ENCODE results near the gene SLC35D3. TPM values are rescaled to one million over a fixed set of nuclear protein-coding genes. Genes with fewer than 3 reads are reported as not detected.
"Not testable (repeated sequence)": the region's sequence is repeated elsewhere in the genome, so short reads cannot be mapped to it uniquely, and the experiment has no call there.

SLC35D3 gene
- total RNA-seq: not detected

- no peak for DNase-seq
- Mint-ChIP-seq H3K9me3 (no peaks in the 10 kb centered on the region), H3K4me1 (ENCODE audit: low read depth) (peaks cover 29% of the 10 kb centered on the region), H3K4me3 (peak within 1 kb of the TSS; percentile 78), H3K27me3 (ENCODE audit: low read depth) (peaks cover 62% of the 10 kb centered on the region), H3K36me3 (ENCODE audit: insufficient read depth) (peaks cover 1% of the 10 kb centered on the region)
- peak; percentile 42 to 49 for ATAC-seq
Observed at GRCh38 chr6:136921936-136922684, at the start of gene SLC35D3. Gene SLC35D3 (plus strand): TSS chr6:136922301. CDS start chr6:136922429, 128 bp downstream.

- DNase-seq (no peak), ATAC-seq (no peak)
- peaks cover 49% of the 10 kb centered on the region for H3K36me3 Mint-ChIP-seq (ENCODE audit: insufficient read depth)
Observed at GRCh38 chr6:136873748-136874147, 48.4 kb upstream of the SLC35D3 start.

GRCh38 chr6:136876469-136876868 is 45.6 kb upstream of the SLC35D3 start:
- Mint-ChIP-seq H3K36me3 (ENCODE audit: insufficient read depth) (peaks cover 56% of the 10 kb centered on the region), H3K9me3 (peaks cover 20% of the 10 kb centered on the region)
- ATAC-seq; H3K4me3 Mint-ChIP-seq; H3K4me1 Mint-ChIP-seq (ENCODE audit: low read depth); DNase-seq; H3K27me3 Mint-ChIP-seq (ENCODE audit: low read depth): not testable (repeated sequence)

More at GRCh38 chr6:136873748-136874147, 48.4 kb upstream of the SLC35D3 start:
- no peaks in the 10 kb centered on the region for H3K4me1 Mint-ChIP-seq (ENCODE audit: low read depth)
- no peak overlapping the region for H3K4me3 Mint-ChIP-seq
- peaks cover 20% of the 10 kb centered on the region for H3K9me3 Mint-ChIP-seq
- H3K27me3 Mint-ChIP-seq (ENCODE audit: low read depth): no peaks in the 10 kb centered on the region

GRCh38 chr6:136880748-136881460 is 41.2 kb upstream of the SLC35D3 start:
- no peak for DNase-seq

GRCh38 chr6:136886091-136886490 is 36.0 kb upstream of the SLC35D3 start:
- DNase-seq (no peak), ATAC-seq (no peak)
- H3K9me3 Mint-ChIP-seq: no peaks in the 10 kb centered on the region
- no peaks in the 10 kb centered on the region for H3K4me1 Mint-ChIP-seq (ENCODE audit: low read depth)
- no peaks in the 10 kb centered on the region for H3K27me3 Mint-ChIP-seq (ENCODE audit: low read depth)
- H3K4me3 Mint-ChIP-seq: no peak overlapping the region
- peaks cover 14% of the 10 kb centered on the region for H3K36me3 Mint-ChIP-seq (ENCODE audit: insufficient read depth)

More at GRCh38 chr6:136880748-136881460, 41.2 kb upstream of the SLC35D3 start:
- Mint-ChIP-seq H3K27me3 (ENCODE audit: low read depth) (no peaks in the 10 kb centered on the region), H3K4me3 (no peak overlapping the region), H3K9me3 (no peaks in the 10 kb centered on the region), H3K36me3 (ENCODE audit: insufficient read depth) (peaks cover 44% of the 10 kb centered on the region), H3K4me1 (ENCODE audit: low read depth) (peaks cover 2% of the 10 kb centered on the region)
- no peak for ATAC-seq

- DNase-seq: no peak
- peaks cover 13% of the 10 kb centered on the region for H3K36me3 Mint-ChIP-seq (ENCODE audit: insufficient read depth)
- no peak overlapping the region for H3K4me3 Mint-ChIP-seq
- no peaks in the 10 kb centered on the region for H3K4me1 Mint-ChIP-seq (ENCODE audit: low read depth)
- H3K9me3 Mint-ChIP-seq: no peaks in the 10 kb centered on the region
- ATAC-seq: no peak
- H3K27me3 Mint-ChIP-seq (ENCODE audit: low read depth): no peaks in the 10 kb centered on the region
Observed at GRCh38 chr6:136887953-136888352, 34.1 kb upstream of the SLC35D3 start.

- Mint-ChIP-seq H3K9me3 (no peaks in the 10 kb centered on the region), H3K4me1 (ENCODE audit: low read depth) (no peaks in the 10 kb centered on the region), H3K27me3 (ENCODE audit: low read depth) (no peaks in the 10 kb centered on the region), H3K4me3 (no peak overlapping the region), H3K36me3 (ENCODE audit: insufficient read depth) (peaks cover 14% of the 10 kb centered on the region)
- no peak for DNase-seq
- ATAC-seq: no peak
Observed at GRCh38 chr6:136889271-136890193, 32.6 kb upstream of the SLC35D3 start.

GRCh38 chr6:136890194-136890839 is 31.8 kb upstream of the SLC35D3 start:
- DNase-seq (no peak), ATAC-seq (no peak)
- Mint-ChIP-seq H3K27me3 (ENCODE audit: low read depth) (no peaks in the 10 kb centered on the region), H3K36me3 (ENCODE audit: insufficient read depth) (peaks cover 14% of the 10 kb centered on the region), H3K9me3 (no peaks in the 10 kb centered on the region), H3K4me3 (no peak overlapping the region), H3K4me1 (ENCODE audit: low read depth) (no peaks in the 10 kb centered on the region)

- ATAC-seq (no peak), DNase-seq (no peak)
- Mint-ChIP-seq H3K4me3 (no peak overlapping the region), H3K9me3 (no peaks in the 10 kb centered on the region), H3K4me1 (ENCODE audit: low read depth) (no peaks in the 10 kb centered on the region), H3K27me3 (ENCODE audit: low read depth) (no peaks in the 10 kb centered on the region), H3K36me3 (ENCODE audit: insufficient read depth) (peaks cover 14% of the 10 kb centered on the region)
Observed at GRCh38 chr6:136890986-136891385, 31.1 kb upstream of the SLC35D3 start.

- no peak overlapping the region for H3K4me3 Mint-ChIP-seq
- ATAC-seq: no peak
- H3K9me3 Mint-ChIP-seq: no peaks in the 10 kb centered on the region
- no peaks in the 10 kb centered on the region for H3K4me1 Mint-ChIP-seq (ENCODE audit: low read depth)
- no peaks in the 10 kb centered on the region for H3K27me3 Mint-ChIP-seq (ENCODE audit: low read depth)
- no peak for DNase-seq
- peaks cover 11% of the 10 kb centered on the region for H3K36me3 Mint-ChIP-seq (ENCODE audit: insufficient read depth)
Observed at GRCh38 chr6:136893187-136893586, 28.9 kb upstream of the SLC35D3 start.

GRCh38 chr6:136895901-136896300 is 26.2 kb upstream of the SLC35D3 start:
- Mint-ChIP-seq H3K36me3 (ENCODE audit: insufficient read depth) (peaks cover 17% of the 10 kb centered on the region), H3K9me3 (no peaks in the 10 kb centered on the region), H3K4me1 (ENCODE audit: low read depth) (no peaks in the 10 kb centered on the region), H3K4me3 (no peak overlapping the region), H3K27me3 (ENCODE audit: low read depth) (no peaks in the 10 kb centered on the region)
- DNase-seq: no peak
- ATAC-seq: no peak

GRCh38 chr6:136897071-136897470 is 25.0 kb upstream of the SLC35D3 start:
- Mint-ChIP-seq H3K36me3 (ENCODE audit: insufficient read depth) (peaks cover 24% of the 10 kb centered on the region), H3K4me1 (ENCODE audit: low read depth) (no peaks in the 10 kb centered on the region), H3K4me3 (no peak overlapping the region), H3K9me3 (no peaks in the 10 kb centered on the region), H3K27me3 (ENCODE audit: low read depth) (no peaks in the 10 kb centered on the region)
- no peak for DNase-seq
- ATAC-seq: no peak

- H3K4me1 Mint-ChIP-seq (ENCODE audit: low read depth): no peaks in the 10 kb centered on the region
- H3K27me3 Mint-ChIP-seq (ENCODE audit: low read depth): no peaks in the 10 kb centered on the region
- H3K9me3 Mint-ChIP-seq: no peaks in the 10 kb centered on the region
- ATAC-seq: no peak
- DNase-seq: no peak
- H3K36me3 Mint-ChIP-seq (ENCODE audit: insufficient read depth): peaks cover 25% of the 10 kb centered on the region
- no peak overlapping the region for H3K4me3 Mint-ChIP-seq
Observed at GRCh38 chr6:136901212-136901784, 20.8 kb upstream of the SLC35D3 start.
